NCI-H2196 treated with DMSO at 0.1 percent for 48 hours (cell line): ENCODE data around the gene MRM3.
"Not testable (repeated sequence)": the region's sequence is repeated elsewhere in the genome, so short reads cannot be mapped to it uniquely, and the experiment has no call there.

Experiments used
- DNase-seq: peaks from one replicate; lab custom pipeline; 2025; ENCODE audit not compliant: unreplicated experiment; lab: John Stamatoyannopoulos, UW

MRM3 gene

DNA sequence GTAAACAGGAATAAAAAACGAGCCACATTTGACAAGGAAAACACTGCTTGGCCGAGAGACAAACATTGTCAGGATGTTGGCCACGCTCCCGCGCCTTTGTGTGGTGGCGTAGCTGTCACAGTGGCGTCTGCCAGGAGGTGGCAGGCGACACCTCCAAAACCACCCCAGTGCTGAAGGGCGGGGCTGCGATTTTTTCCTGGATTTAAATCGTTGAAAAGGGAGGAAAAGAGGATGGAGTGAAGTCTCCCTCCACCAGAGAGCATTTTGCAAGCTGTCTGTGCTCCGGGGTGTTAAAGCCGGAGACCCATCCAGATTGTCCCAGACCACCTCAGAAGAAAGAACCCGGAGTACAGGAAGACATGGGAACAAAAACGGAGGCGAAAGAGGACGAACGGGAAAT is 12.7 kb downstream of the MRM3 start:
- DNase-seq, result peak; percentile 26

DNA sequence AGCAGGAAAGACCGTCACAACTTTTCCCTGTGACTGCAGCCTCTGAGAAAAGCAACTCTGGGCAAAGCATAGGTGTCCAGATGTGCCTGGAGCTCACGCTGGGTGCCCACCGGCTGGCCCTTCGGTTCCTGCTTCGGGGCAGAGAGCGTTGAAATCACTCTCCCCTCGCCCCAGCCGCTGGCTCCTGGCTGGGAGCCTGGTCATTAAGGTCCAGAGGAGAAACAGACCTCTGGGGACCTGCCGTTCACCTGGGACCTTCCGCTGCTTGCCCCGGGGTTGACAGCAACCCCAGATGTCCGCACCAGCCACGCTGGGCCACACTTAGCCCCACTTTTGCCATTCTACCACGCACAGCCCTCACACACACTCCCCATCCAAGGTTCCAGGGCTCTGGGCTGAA is 13.1 kb downstream of the MRM3 start:
- no peak for DNase-seq

DNA sequence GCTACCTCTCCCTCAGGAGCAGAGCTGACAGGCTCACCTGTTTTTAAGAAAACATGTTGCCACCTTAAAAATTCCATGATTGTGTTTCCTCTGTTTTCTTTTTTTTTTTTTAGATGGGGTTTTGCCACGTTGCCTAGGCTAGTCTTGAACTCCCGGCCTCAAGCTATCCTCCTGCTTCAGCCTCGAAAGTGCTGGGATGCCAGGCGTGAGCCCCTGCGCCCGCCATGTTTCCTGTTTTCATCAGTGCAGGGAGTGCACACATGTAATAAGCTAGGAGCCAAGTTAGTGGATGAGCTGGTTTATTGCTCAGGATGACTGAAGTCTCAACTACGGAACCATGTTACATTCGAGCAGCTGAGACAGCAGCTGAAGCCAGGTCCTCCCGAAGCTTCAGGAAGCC is 13.6 kb downstream of the MRM3 start:
- no peak for DNase-seq

DNA sequence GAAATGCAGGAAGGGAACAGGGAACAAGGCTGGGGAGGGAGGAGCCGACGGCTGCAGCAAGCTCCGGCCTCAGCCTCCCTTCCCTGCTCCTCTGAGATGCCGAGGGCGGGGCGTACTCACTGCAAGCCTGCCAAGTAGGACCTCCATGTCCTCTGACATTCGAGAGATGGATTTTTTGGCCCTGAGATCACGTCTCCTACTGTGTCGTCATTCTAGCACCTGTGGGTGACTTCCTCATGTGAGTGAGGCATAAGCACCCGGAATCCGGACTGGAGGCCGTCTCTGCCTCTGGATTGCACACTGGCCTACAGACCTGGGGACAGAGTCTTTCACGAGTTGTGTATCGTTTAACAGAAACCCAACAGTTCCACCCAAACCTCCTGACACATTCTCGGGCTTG is 14.5 kb downstream of the MRM3 start:
- DNase-seq, result no peak

DNA sequence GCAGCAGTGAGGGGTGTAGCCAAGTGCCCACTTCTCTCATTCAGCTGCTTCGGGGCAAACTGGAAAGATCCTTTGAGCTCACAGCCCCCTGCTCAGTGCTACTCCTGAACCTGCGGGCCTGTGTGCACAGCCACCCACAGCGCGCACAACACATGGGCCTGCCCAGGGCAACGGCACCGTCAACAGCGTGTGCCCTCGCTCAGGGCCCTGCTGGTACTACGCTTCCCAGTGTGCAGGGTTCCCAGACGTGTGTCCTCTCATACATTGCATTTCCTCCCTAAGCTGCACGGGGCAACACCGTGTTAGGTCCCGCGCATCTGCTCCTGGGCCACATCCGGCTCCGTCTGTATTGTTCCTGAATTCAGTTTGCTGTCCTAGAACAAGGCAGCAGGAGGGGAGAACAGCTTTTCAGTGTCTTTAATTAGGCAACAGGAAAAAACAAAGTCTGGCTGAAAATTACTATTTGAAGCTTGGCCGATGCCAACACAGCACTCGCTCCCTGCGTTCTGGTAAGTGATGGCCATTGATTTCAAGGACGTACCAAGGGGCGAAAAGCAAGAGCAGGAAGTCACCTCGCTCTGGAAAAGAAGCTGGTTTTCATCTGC is 15.2 kb downstream of the MRM3 start:
- DNase-seq, result no peak

DNA sequence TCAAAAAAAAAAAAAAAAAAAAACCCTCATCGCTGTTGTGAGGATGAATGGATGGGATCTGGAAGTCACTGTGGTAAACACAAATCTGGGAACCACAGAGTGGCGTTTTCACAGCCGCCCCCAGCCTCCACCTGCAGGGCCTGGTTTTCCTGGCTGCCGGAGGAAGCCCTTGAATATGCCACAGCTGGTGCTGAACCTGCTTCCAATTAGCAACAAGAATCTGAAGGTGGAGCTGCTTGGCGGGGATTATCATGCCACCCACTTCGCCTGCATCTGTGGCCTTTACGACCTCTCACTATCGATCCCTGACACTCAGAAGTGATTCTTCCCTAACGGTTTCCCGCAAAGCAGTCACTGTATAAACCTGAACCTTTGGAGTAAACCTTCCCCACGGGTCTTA is 16.1 kb downstream of the MRM3 start:
- no peak for DNase-seq

DNA sequence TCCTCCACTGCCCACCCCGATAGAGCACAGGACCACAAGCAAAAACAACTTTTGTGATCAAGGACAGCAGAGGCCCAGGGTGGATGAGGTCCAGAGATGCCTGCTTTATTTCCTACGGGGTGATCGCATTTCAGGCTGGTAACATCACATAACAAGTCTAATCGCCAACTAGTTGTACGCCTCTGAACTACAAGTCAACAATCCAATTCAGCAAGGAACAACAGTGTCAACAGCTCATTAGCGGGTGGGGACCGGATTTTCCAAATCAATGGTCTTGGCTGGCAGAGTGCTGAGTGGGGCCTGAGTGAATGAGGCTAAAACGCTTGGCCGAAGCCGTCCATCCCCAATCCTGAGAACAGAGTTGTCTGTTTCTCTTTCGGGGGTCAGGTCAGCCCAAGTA is 17.1 kb downstream of the MRM3 start:
- DNase-seq, result no peak

DNA sequence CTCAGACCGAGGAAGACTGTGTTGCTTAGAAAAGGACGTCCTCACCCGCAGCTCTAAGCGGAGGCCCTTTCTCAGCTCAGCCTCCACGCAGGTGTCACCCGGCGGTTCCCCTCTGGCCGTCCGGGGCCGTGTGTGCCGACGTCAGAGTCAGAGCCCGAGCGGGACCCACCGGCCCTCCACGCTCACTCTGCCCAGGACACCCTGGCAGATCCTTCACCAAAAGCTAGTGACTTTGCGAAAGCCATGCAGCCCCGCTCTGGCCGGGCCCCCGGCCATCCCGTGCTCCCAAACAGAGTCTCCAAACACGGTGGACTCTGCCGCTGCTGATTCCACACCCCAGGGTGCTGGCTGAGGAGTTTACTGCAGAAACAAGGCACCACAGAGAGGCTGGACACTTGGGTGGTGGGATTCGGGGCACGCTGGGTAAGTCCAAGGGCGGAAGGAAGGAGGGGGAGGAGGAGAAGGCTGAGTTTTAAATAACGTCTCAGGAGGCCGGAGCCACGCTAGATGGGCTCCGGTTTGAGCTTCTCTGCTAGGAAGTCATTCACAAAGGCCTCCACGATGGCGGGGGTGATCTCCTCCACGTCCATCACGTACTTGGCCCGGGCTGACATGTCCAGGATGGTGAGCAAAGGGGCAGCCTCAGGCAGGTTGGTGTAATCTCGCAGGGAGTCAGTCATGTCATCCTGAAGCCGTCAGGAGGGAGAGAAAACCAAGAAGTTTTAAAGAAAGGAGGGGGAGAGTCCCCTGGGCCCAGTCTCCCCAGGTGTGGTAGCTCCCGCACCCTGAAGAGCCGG is 18.5 kb downstream of the MRM3 start:
- no peak for DNase-seq

DNA sequence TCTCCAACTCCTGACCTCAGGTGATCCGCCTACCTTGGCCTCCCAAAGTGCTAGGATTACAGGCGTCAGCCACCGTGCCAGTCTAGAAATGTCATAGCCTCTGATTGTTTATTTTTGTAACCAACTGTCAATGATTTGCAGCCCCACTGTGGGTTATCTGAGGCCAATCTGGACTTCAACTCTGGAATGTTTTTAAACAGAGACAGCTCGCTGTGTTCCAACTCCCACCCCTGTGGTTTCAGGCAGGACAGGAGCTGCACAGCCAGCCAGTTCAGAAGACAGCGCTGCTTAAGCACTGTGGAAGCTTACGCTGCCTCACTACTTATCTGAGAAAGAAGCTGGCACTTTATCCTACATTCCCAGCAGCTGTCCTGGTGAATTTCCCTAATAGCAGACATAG is 19.5 kb downstream of the MRM3 start:
- DNase-seq, result no peak

DNA sequence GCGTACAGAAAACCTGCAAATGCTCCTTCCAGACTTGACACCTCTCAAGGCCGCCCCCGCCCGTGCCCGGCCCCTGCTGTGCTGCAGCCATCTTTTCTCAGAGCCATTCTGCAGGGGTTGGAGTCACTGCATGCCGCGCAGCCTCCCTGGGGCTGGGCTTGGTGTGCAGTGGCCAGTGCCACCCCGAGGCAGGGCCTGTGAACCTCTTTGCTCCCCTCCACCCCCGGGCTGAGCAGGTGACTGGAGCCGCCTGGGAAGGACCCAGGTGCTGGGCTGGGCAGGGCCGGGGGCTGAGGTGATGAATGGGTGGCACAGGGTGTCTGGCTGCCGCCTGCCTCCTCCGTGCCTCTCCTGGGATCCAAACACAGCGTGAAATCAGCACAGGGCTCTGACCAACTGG is 20.3 kb downstream of the MRM3 start:
- DNase-seq, result no peak

DNA sequence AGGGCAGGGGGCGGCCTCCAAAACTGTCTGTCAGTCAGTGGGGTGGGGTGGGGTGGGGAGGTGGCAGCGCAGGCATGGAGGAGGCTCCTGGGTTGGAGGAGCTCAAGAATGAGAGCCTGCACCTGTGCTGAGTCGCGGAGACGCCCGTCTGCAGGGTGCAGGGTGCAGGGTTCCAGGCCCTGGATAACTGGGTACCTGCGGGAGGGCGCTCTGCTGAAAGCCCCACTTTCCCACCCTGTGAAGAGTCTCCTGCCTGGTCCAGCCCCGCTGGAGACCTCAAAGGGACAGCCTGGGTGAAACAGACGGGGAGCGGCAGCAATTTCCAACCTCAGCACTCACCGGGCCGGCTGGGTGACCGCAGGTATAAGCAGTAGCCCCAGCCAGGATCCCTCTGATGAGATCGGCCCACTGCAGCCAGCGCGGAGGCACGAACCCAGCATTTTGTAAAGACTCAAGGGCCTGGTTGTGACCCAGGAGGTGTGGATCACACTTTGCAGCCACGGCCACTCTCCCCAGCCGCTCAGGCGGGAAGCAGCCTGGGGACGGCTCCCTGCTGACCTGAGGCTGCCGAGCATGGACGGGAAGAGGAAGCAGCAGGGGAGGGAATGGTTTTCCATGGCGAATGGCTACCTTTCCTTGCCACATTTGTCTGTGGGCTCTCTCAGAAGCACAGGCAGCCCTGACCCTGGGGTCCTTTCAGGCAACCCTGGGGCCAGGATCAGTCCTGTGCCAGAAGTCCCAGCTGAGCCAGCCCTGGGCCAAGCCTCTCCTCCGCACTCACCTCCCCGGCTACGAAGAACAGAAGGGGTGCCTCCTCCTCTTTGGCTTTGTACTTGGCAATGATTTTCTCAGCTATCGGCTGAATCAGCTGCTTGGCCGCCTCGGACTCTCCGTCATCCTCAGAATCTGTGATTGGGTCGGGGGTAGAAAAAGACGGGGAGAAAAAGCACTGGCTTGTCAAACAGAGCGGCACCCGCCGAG is 21.0 kb downstream of the MRM3 start:
- DNase-seq, result no peak

DNA sequence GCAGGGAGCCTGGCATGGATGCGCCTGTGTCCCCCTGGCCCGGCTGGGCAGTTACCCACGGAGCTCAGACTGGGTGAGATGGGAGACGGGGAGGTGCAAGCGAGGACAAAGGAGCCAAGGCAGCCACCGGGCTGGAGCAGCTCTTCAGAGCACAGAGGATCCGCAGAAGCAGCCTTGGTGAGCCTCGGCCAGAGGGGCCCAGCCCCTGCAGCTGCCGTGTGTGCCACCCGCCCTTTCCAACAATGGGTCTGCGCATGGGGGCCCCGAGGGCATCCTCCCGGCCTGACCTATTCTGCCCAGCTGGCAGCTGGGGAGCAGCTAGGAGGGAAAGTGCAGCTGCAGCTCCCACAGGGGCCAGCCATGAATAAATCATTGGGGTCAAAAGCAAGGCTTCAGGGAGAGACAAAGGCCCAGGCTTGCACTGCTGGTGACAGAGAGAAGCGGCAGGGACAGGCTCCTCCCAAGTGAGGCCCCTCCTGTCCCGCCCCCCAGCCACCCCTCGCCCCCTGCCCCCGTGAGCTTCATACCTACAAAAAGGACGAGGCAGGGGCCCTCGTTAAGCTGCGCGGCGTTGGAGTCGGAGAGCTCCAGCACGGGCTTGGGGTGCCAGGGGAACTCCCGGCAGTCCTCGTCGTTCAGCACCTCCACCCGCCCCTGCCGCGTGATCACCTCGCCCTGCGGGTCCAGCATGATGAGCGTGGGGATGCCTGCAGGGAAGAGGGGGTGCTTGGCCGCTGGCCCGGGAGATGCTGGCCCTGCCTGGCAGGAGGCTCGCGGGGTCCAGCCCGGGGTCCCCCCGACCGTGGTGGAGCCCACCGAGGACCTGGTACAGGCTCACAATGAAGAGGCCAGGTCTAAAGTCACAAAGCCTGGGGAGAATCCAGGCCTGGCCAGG is 22.6 kb downstream of the MRM3 start:
- no peak for DNase-seq

DNA sequence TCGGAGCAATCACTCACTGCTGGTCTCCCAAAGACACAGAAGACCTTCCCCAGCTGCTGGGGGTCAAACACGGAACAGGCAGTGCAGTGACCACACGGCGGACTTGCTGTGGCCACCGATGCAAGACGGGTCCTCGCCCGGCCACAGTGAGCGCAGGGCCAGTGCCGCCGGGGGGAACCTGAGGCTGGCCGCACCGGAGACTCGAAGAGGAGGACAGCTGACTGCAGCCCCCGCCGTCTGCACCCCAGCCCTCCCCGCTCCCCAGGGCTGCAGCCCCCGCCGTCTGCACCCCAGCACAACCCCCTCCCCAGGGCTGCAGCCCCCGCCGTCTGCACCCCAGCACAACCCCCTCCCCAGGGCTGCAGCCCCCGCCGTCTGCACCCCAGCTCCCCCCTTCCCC is 23.7 kb downstream of the MRM3 start:
- DNase-seq, result not testable (repeated sequence)

DNA sequence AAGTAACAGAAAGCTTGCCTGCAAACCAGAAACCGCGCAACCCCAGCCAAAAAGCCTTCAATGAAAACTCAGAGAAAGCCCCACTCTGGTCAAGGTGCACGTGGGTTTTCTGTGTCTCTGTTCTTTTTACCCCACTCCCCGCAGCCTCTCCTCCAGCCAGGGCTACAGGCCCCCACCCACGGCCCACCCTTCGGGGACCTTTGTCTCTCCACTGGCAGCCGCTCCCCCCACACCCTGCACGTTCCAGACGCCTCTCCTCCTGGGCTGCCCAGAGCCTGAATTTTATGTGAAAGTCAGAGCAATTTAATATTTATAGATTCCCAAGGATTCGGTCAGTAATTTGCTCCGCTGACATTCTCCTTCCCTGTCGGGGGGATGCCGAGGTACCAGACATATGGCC is 24.2 kb downstream of the MRM3 start:
- DNase-seq, result no peak

DNA sequence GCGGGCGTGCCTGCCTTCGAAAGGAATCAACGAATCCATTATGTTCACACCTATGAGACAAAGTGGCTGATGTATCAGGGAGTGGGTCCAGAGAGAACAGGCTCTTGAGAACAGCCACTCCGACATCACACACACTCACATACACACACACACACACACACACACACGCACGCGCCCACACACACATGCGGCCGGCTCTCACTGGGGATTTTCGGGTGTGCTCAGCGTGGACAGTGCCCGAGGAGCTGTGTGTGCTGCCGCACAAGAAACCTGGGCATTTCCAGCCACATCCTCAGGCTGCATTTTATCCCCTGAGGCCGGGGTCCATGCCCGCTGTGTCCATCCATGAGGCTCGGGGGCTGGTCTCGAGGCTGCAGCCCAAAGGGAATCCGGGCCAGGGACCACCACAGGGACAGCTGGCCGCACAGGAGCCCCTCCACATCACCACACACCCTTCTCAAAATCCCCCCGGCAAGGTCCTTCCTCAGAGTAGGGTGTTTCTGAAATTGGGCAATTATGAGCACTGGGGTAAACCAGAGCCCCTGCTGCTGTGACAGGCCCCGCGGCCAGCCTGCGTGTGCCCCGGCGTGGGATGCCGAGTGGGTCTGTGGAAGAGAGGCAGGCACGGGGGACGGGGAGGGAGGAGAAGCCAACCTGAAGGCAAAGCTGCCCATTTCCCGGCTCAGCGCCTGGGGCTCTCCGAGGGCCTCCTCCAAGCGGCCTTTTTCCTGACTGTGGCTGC is 24.8 kb downstream of the MRM3 start:
- DNase-seq, result no peak

DNA sequence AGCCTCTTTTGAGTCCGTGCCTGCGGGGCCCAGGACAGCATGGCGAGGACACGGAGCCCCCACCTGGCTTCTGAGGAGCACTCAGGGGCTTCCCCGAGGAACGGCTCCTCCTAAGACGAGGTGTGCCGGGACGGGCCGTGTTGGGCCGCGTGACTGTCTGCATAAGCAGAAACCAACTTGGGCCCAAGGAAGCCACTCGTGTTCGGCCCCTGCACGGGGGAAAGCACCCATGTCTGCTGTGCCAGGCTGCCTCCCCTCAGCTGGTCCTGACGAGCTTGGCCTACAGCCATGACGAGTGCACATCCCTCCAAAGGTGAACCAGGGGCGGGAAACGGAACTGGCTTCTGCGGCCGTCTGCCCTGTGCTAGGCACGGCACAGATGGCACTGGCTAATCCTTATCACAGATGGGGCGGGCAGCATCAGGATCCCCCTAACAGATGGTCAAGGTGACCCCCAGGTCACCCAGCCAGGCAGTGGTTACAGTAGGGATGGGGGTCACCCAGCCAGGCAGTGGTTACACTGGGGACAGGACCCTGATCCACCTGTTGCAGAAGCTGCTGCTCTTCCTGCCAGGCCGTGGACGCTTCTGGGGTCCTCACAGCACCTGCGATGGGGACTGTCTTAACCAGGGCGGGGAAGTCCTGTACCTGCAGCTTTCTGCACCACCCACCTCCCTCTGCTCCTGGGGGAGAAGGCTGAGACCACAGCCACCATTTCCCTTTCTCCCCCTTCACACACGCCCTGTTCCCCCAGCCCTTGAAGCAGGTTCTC is 25.6 kb downstream of the MRM3 start:
- no peak for DNase-seq

DNA sequence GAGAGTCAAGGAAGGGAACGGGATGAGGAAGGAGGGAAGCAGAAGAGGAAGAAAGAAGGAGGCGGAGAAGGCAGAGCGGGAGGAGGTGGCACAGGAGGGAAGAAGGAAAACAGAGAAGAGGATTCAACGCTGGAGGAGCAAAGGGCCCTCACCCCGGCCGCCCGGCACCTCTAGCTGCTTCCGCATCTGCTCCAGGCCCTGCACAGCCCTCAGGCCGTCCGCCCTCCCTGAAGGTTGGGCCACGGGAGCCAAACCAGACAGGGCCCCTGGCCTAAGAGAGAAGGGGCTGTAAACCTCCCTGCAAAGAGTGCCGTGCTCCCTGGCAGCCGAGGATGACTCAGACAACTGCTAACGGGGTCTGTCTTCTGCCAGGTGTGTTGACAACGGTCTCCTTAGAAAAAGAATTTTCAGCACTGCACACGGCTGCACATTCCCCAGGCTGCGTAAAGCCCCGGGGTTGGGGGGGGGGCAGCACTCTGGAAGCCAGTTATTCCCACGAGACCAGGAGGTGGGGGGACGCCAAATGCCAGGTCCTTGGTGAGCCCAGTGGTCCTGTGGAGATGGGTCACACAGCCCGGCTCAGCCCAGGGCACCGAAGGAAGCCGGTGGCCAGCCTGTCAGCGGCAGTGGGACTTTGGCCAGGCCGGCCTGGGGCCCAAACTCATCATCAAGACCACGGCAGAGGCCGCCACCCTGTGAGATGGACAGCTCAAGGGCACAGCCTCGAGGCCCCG is 29.1 kb downstream of the MRM3 start:
- no peak for DNase-seq

DNA sequence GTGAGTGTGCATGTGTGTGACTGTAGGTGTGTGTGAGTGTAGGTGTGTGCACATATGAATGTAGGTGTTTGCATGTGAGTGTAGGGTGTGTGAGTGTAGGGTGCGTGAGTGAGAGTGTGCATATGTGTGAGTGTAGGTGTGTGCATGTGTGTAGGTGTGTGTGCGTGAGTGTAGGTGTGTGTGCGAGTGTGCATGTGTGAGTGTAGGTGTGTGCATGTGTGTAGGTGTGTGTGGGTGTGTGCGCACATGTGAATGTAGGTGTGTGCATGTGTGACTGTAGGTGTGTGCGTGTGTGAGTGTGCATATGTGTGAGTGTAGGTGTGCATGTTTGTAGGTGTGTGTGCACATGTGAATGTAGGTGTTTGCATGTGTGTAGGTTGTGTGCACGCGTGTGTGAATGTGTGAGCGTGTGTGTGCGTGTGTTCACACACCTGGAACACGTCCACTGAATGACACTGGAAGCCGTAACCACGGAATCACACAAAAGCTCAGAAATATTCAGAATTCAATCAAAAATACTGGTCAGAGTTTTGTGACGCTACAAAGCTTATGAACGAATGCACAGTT is 30.6 kb downstream of the MRM3 start:
- DNase-seq, result no peak
